NCI-H128 (cell line): ENCODE results near the gene SLC29A1.

Experiments
- DNase-seq: peaks from one replicate; lab custom pipeline; 2025; ENCODE audit not compliant: unreplicated experiment; lab: John Stamatoyannopoulos, UW

The SLC29A1 gene

DNA sequence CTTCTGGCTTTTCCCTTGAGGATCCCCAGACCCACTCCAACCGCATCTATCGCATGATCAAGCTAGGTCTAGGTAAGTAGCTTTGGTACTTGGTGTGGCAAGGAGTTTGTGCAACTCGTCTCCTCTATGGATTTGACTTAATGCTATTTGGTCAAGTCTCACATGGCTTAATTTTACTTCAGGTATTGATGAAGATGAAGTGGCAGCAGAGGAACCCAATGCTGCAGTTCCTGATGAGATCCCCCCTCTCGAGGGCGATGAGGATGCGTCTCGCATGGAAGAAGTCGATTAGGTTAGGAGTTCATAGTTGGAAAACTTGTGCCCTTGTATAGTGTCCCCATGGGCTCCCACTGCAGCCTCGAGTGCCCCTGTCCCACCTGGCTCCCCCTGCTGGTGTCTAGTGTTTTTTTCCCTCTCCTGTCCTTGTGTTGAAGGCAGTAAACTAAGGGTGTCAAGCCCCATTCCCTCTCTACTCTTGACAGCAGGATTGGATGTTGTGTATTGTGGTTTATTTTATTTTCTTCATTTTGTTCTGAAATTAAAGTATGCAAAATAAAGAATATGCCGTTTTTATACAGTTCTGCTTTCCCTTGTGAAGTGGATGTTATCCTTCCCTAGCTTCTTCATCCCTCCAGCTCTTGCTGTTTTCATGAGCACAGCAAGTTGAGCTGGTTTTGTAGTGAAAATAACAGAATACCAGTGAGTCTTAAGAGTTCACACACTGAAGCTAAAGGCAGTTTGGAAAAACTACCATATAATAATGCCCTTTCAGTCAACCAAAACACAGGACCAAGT, 30.1 kb downstream of the SLC29A1 start:
- DNase-seq: no peak

DNA sequence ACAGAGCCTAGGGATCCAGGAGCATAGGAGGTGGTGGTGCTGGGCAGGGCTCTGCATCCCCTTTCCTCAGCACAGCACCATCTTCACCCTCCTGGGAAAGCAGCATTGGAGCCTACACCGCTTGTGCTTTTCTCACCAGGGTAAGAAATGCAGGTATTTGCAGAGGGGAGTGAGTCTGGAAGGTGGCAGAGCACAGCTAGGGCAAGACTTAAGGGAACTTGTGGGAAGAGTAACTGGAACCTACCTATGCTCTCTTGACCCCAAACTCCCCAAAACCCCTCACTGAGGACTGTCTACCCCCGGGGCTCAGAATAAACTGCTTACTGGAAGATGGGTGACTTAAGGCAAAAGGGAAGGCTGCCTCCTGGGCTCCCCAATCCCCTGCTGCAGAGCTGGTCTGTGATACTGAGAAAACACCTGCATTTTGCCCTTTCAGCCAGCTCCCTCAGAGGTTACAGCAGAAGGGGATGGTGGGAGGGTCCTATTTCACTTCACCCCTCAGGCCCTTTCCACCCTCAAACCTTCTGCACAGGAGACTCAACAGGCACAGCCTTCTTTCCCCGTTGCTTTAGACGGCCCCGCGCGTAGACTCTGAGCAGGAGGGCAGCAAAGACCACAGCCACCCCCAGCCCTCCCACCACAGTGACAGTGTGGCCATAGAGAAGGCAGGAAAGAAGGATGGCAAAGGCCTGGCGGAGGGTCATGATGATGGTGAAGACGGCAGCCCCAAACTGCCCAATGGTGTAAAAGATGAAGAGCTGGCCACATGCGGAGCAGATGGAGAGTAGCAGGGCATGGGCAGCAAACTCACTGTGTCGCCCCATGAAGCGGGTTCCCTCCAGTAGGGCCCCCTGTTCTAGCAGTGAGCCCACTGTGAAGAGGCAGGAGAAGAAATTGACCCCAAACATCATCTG, 31.1 kb downstream of the SLC29A1 start:
- DNase-seq: no peak

DNA sequence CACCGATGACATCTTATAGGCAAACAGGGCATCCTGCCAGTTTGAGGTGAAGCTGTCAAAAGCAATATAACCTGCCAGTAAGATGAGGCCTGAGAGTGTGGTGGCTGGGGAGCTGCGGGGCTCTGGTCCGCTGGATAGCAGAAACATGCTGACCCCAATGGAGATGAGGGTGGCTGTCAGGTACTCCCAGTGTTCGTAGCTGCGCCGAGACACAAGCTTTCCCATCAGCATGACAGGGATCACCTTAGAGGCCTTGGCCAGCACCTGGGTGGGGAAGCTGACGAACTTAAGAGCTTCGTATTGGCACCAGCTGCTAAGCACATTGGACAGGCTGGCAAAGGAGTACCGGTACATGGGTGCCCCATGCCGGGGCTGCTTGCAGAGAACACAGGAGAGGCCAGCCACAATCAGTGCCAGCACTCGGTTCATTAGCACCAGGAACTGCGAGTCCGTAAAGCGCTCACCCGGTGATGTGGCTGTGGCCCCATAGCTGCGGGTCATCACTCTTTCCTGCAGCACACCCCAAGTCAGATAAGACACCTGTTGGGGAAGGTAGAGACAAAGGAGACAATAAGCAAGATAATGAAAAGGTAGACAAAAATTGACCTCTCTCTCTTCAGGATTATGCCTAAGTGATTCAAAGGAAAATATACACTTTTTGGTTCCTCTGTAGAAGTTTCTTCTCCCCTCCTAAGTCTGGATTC, 31.9 kb downstream of the SLC29A1 start:
- no peak for DNase-seq

DNA sequence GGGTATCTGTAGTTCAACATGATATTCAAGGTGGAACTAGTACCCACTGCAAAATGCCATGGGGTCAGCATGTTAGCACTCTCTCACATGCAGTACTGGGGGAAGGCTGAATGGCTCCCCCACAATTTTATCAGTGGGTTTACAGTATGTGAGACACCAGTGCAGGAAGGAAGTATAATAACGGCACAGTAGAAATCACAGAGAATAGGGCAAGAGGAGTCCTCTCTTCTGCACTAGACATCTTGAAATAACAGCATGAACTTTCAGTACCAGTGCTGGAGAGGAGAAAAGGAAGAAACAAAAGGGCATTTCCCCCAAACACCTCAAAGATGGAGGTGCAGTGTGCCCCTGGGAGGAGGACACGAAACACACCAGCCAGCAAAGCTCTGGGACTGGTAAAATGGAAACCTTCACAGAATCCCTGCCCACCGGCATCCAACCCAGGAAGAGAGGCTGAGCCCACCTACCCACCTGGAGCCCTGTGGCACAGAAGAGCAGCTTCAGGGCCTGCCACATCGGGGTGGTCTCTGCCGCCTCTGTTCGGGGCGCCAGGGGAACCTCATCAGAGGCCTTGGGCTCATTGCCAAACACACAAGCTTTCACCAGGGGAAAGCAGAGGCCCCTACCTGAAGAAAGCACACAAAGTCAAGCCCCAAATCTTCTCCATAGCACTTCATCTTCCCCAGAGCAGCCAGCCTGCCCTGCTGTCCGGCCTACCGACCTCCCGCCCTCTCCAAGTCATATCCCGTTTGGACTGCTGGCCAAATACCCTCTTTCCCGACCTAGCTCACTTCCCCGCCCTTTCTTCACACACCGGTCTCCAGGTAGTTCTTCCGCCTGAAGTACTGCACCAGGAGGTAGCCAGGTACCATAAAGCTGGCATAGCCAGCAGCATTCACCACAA, 32.7 kb downstream of the SLC29A1 start:
- DNase-seq: no peak

DNA sequence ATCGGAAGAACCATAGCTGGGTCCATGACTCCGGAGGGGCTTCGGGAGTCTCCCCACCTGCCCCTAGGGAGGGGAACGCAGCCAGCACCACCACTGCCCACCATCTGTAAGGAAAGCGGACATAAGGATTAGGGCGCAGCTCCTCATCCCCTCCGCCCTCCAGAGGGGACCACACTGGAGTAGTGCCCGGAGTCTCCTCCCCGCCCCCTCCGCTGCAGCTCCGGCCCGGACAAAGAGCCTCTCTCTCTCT, 33.3 kb downstream of the SLC29A1 start:
- DNase-seq: no peak

DNA sequence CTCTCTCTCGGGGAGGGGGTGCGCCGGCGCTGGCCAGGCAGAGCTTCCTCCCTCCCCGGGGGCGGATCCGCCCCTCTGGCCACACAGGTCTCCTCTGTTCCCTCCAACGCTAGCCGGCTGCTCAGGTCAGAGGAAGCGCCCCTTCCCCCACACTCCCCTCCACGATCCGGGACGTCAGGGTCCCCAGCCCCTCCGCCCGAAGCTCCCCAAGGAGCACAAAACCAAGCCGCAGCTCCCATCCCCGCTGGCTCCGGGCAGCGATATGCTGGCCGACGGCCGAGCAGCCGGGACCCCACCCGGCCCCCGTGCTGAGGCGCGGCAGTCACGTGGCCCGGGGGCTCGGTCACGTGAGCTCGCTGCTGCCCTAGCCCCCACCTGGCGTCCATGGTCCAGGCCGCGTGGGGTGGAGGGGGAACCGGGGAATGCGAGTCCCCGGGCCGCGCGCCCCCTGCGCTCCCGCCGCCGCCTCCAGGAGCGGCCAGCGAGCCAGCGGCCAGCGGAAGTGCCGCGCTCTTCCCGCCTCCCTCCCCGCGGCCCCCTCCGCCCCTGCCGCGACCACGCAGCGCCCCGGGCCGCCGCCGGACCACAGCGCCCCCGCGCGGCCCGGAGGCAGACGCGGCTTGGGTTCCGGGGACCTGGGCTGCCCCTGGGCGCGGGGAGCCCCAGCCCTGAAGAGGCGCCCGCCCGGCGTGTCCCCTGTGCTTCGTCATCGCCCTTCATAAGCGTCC, 33.8 kb downstream of the SLC29A1 start, which contains the start of gene SLC35B2:
Gene SLC35B2, minus strand, starts transcription at position 504 of the 728 bp plus-strand sequence. Its CDS starts 118 bp downstream, at position 386.
- DNase-seq: no peak

DNA sequence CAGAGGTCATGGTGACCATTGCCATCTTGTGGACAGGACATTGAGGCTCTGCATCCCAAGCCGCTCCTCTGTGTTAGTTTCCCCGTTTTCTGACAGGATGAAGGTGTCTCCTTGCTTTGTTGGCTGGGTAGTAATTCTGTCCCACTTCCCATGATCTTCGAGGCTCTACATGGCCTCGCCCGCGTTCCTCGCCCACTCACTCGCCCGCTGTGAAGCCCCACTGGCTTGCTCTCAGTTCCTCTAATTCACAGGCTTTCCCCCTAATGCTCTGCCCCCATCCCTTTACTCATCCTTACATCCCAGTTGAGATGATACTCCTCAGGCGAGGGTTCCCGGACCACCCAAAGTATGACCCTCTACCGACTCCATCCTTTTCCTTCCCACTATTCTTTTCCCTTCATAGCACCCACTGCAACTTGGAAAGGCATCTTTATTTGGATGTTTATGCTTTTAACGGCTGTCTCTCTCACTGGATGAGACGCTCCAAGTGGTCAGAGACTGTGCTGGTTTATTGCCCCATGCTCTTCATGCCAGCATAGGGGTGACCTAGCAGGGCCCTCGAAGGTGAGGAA, 34.4 kb downstream of the SLC29A1 start:
- DNase-seq: no peak

DNA sequence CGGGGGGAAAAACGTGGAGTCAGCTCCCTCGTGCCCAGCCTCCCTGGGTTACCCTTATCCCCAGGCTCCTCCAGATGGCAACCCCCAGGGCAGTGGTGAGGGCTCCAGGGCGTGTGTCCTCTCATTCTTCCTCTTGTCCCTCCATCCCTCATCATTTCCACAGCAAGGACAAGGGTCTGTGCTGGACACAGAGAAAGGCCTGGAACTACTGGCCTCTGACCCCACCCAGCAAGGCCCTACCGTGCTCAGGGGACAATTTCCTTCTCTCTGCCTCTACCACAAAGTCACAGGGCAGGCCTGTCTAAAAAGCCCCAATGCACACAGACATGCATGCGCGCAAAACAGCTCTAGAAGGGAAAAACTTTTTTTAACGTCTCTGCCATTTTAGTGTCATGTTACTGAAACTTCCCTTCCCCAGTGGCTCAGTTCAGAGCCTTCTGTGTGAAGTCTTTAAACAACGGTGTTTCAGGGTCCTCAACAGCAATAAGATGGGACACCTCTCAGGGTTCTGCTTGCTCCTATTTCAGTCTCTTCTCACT, 35.0 kb downstream of the SLC29A1 start:
- DNase-seq: no peak

DNA sequence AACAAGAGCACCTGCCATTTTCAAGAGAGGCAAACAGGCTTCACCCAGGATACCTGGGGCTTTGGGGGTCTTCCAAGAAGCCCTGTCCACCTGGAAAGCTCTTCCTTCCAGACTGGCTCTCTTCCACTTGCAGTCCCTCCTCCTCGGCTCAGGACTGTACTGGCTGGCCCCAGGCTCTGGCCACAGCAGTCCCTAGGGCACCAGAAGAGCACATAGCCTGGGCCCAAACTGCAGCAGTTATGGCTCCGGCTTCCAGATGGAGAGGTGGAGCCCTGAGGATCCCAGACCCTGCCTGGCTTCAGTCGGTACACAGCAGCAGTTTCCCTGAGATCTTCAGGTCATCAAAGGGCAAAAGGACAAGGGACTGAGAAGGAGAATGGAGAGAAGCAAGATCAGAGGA, 35.5 kb downstream of the SLC29A1 start:
- DNase-seq: no peak

DNA sequence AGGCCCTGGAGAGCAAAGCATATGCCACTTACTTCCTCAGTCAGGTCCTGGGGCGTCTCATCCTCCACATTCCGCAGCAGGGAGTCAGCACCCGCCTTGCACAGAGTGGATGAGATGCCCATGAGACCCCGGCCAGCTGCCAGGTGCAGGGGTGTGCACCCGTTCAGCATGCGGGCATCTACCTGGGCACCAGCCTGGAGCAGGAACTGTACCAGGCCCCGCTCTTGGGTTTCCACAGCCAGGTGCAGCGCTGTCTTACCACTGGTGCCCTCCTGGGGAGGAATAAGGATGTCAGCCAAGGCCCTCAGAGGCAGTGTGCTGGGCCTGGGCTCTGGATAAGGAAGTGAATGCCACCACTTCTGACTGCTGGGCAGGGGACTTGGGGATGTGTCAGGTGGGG, 36.6 kb downstream of the SLC29A1 start:
- DNase-seq: no peak

DNA sequence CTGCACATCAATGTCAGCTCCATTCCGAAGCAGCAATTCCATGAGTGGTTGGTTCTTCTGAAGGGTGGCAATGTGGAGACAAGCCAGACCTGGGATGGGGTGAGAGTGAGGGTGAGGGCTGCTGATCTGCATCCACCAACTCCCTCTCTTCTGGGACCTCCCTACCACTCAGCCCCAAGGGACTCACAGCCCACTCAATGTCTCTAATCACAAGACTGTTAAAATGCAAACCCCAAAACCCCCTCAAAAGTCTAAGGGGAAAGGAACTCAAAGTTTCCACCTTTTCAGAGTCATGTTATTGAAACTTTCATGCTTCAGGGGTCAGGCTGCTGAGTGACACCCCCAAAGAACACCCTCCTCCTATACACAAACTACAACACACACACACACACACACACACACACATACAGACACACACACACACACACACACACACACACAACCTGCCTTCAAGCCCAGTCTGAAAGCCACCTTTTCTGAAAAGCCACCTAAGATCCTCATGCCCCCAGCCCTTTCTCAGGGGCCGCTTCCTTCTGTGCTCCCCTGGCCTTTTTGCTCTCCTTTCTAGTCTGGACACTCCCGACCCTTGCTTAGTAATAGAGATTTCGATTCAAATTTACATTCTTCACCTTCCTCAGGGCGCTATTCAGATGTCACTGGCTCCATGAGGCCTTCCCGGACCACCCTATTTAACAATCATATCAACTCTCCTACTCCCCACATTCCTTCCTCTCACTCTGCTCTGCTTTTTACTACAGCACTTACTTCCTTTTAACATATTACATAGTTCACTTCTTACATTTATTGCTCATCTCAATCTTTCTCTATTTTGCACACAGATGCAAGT, 37.3 kb downstream of the SLC29A1 start:
- DNase-seq: no peak

DNA sequence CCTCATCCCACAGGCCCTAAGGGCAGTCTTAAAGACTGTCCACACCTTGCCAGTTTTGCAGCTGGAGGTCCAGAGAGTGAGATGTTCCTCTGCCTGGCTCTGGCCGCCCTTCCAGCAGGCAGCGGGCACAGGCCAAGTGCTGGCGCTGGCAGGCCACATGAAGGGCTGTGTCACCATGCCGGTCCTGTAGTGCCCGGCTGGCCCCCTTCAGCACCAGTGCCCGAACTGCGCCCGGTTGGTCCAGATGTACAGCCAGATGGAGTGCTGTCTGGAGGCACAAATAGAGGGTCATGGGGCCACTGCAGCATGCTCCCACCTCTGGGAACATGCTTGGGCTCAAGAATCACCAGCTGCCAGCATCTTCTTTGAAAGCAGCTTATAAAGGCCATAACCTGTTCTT, 38.2 kb downstream of the SLC29A1 start:
- DNase-seq: no peak

DNA sequence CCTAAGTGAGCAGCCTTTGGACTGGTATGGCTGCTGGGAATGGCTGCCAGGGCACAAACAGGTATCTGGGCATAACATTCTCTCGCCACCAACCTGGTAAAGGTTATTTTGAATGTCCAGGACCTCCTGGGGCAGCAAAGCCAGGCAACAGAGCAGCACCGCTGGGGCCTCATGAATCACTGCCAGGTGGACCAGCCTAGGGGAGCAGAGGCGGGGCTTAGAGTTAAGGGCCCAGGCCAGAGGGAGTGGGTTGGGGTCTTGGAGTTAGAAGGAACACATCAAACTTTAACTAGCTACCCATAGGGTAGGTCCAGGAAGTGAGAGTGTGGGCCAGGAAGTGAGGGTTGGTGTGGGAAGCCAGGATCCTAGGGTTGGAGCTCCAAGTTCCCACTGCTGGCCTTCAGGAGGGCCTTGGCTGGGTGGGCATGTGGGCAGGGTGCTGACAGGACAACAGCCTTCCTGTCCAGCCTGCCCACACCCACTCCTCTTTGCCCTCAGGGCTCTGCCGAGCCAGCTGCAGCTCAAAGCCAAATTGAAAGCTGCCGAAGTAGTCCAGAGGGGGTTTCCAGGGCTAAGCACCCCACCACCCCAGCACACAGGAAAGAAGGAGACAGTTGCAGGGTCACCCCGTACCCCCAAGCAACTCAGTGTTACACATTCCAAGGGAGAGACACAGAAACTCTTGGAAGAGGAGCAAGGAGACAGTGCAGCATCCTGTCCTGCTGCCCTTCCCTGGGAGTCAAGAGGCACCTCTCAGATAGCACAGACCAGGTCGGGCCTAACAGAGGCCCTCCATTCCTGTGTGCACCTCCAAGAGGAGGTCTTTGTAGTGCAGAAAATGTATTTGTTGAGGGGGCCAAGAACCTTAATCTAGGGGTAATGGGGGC, 39.3 kb downstream of the SLC29A1 start:
- DNase-seq: no peak

DNA sequence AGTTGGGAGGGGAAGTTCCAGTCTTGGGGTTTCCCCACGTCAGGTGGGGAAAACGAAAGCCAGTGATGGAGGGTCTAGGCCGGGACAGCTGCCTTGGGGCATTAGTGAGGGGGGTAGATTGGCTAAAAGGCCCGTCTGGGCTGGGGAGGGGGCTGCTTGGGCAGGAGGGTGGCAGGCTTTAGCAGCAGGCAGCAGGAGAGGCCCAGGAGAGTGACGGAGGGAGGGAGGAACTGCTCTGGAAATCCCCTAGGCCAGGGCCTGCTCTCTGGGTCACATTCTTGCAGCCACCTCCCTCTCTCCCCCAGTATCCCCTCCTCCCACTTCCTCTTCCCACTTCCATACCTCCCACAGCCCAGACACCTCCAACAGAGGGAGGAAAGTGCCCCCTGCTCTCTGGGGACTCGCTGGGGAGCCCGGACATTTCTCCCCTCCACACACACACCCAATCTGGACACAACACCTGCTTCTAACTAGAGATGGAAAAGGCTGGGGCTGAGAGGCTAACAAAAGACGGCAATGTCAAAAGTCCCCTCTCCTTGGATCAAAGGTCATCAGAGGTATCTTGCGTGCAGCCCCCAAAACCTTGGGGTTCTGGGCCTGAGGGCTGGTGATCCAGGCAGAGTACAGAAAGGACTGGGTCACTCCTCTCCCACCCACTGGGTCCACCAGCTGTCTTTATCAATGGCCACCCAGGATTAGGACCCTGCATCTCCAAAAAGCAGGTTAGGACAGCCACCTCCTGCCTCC, 40.1 kb downstream of the SLC29A1 start:
- DNase-seq: no peak

DNA sequence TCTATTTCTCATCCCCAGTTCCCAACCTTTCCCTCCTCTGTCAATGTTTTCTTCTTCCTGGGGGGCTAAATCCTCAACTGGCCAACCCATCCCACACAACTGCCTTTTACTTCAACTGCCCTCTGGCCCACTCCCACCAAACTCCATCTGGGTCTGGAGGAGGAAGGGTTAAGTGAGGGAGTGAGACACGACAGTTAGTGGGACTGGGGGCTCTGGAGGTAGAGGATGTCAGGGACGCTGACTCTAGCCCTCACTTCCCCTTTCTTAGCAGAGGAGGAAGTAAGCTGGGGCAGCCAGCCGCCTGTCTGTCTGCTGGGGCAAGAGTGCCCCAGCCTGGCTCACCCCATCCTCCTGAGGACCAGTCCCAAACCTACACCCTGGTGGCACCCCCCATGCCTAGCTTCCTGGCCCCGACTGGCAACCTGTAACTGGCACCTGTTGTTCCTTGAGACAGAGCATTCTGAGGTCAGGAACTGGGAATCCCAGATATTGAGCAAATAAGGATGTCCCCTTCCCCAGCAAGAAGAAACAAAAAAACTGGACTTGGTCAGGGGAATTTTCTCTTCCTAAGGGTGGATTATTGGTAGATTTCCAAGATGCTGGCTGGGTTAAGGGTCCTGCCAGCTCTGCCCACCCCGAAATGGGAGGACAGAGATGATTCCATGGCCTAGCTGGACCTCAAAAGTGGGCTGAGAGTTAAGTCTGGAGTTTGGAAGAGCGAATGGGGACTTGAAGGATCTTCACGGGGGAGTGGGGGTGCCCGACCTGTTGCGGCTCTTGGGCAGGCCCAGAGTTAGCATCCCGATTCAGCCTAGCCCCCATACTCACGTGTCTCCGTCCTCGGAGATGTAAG, 41.0 kb downstream of the SLC29A1 start:
- DNase-seq: peak; percentile 6
